ENCODE data around the gene TGFBR3L. TPM values are rescaled to one million over a fixed set of nuclear protein-coding genes. Genes with fewer than 3 reads are reported as not detected.
A peak's percentile ranks its signal among the peaks of the same experiment; 100 is the strongest.

TGFBR3L gene
- total and polyA plus RNA-seq, 2 of the 13 experiments (the other 11 are each of a cell fraction or from before 2014, with no cell fraction given): 0.20 to 1.0 TPM

GRCh38 chr19:7897292-7897691, 17.3 kb upstream of the TGFBR3L start (continued):
- TF ChIP-seq FOXP4 (CRISPR knock-in tag; IDR thresholded peaks at IDR 0.05) (peak; percentile 59; the same call in 1 of the 2 replicates), AHDC1 (CRISPR knock-in tag; IDR thresholded peaks at IDR 0.05; ENCODE audit: borderline replicate concordance) (peak; percentile 73; the same call in 1 of the 2 replicates), ZNF264 (CRISPR knock-in tag; IDR thresholded peaks at IDR 0.05) (peak; percentile 63; the same call in 1 of the 2 replicates), YEATS2 (CRISPR knock-in tag; IDR thresholded peaks at IDR 0.05; ENCODE audit: borderline replicate concordance) (no peak), FOXJ3 (CRISPR knock-in tag; IDR thresholded peaks at IDR 0.05; ENCODE audit: borderline replicate concordance) (peak; percentile 28; the same call in 1 of the 2 replicates), ZNF362 (CRISPR knock-in tag; IDR thresholded peaks at IDR 0.05; ENCODE audit: borderline replicate concordance) (peak; percentile 99), EP300 (IDR thresholded peaks at IDR 0.05; ENCODE audit: low read depth in 2 of 2, low read length in 2 of 2) (peak in 1 of 2 experiments; percentile 50; a peak in 1 of 4 replicates), EP300 (CRISPR knock-in tag; IDR thresholded peaks at IDR 0.05; ENCODE audit: borderline replicate concordance) (no peak), ARID4A (CRISPR knock-in tag; IDR thresholded peaks at IDR 0.05; ENCODE audit: borderline replicate concordance) (peak; percentile 40; the same call in 1 of the 2 replicates), GATAD2A (CRISPR knock-in tag; IDR thresholded peaks at IDR 0.05) (peak; percentile 73), ZBTB33 (CRISPR knock-in tag; IDR thresholded peaks at IDR 0.05) (0 out of 2 replicates have a peak, but pooled peaks have one; percentile 29), CENPT (CRISPR knock-in tag; IDR thresholded peaks at IDR 0.05; ENCODE audit: low read depth) (no peak), SAP130 (CRISPR knock-in tag; IDR thresholded peaks at IDR 0.05; ENCODE audit: low read depth) (peak; percentile 66), ZNF766 (CRISPR knock-in tag; IDR thresholded peaks at IDR 0.05; ENCODE audit: borderline replicate concordance) (0 out of 2 replicates have a peak, but pooled peaks have one; percentile 43)

Measured in HepG2 (cell line).